Lung (tissue), 13 donors: Measurements from ENCODE around the gene APOLD1. TPM values are rescaled to one million over a fixed set of nuclear protein-coding genes. Genes with fewer than 3 reads are reported as not detected.

Experiments
- ATAC-seq: fragments of 200-7000 bp; cut with Tn5 transposase; one replicate; pipeline ENCODE4 v1.9.1; 2020; ENCODE audit warnings: moderate number of reproducible peaks; ENCODE audit not compliant: insufficient read depth, low FRiP score
- DNase-seq, 3 donors: peaks; one replicate each; pipeline ENCODE4 v3.0.0-alpha.2; 2013 to 2017
- H3K27ac ChIP-seq, 2 donors: one replicate each; pipeline ENCODE4 v1.5.1; 2013; ENCODE audit warnings: mild to moderate bottlenecking in 2 of 2, moderate library complexity in 2 of 2, control low read depth in 1 of 2, inconsistent platforms in 1 of 2, low read depth in 1 of 2, low read length in 1 of 2
- H3K27me3 ChIP-seq, 3 donors: one replicate each; pipeline ENCODE4 v1.5.1; 2013; ENCODE audit warnings: low read length in 2 of 3; ENCODE audit not compliant: control insufficient read depth in 3 of 3, insufficient read depth in 3 of 3
- H3K36me3 ChIP-seq, 4 donors: one replicate each; pipeline ENCODE4 v1.5.1; 2013; ENCODE audit warnings: low read length in 4 of 4, mild to moderate bottlenecking in 1 of 4, moderate library complexity in 1 of 4; ENCODE audit not compliant: control insufficient read depth in 4 of 4, insufficient read depth in 4 of 4
- H3K4me1 ChIP-seq, 5 donors: one replicate each; pipeline ENCODE4 v1.5.1; 2013; ENCODE audit warnings: low read length in 5 of 5, mild to moderate bottlenecking in 2 of 5, moderate library complexity in 1 of 5; ENCODE audit not compliant: control insufficient read depth in 5 of 5, insufficient read depth in 5 of 5
- H3K4me3 ChIP-seq: one replicate; pipeline ENCODE4 v1.5.1; 2013; ENCODE audit warnings: mild to moderate bottlenecking, control low read depth, moderate library complexity
- H3K9ac ChIP-seq, 2 donors: one replicate each; pipeline ENCODE4 v1.5.1; 2013; ENCODE audit warnings: low read length in 2 of 2, control low read depth in 1 of 2; ENCODE audit not compliant: insufficient read depth in 1 of 2
- H3K9me3 ChIP-seq, 4 donors: one replicate each; pipeline ENCODE4 v1.5.1; 2013; ENCODE audit warnings: low read length in 3 of 4, mild to moderate bottlenecking in 1 of 4, moderate library complexity in 1 of 4; ENCODE audit not compliant: control insufficient read depth in 4 of 4, insufficient read depth in 3 of 4
- CTCF ChIP-seq: IDR thresholded peaks from 2 replicates; pipeline ENCODE4 v1.5.1; 2012; ENCODE audit warnings: mild to moderate bottlenecking; ENCODE audit errors: control extremely low read depth, extremely low read depth
- WGBS, 2 donors: extraction: QIAGEN DNeasy Blood & Tissue Kit; methylation state at CpG; one replicate each; pipeline ENCODE4 v1.1.7; 2013; 5-methylcytosine and 5-hydroxymethylcytosine counted together
- polyA plus RNA-seq, 2 donors: library from polyadenylated mRNA; stranded (reverse); fragments of 200-250 nt; gene quantifications; one replicate each; pipeline ENCODE4 v1.2.1, GENCODE V29; 2013
- small RNA-seq: library from RNA; depleted of rRNA; stranded (forward); fragments of <200 nt; gene quantifications from one replicate; pipeline ENCODE3, GENCODE V24; 2014; ENCODE audit warnings: low replicate concordance
- total RNA-seq, 2 donors: library from RNA; depleted of rRNA in 1 of 2; stranded (reverse); fragments of >200 nt in 1 of 2; gene quantifications; one replicate each; pipeline ENCODE4 v1.2.1, GENCODE V29; 2014 to 2021
- donor health status: control.
- donor health status: control.
- donor health status: Bipolar disorder and iron deficiency.
- donor health status: healthy.
- donor health status: DM: yes; HTN: yes; CAD: no.

The APOLD1 gene
- total and polyA plus RNA-seq, 4 donors, result 3.1 to 22.9 (median 20.8) TPM

GRCh38 chr12:12840580-12840899 is 55.1 kb downstream of the APOLD1 start:
- Histone ChIP-seq H3K4me1 (peaks cover 0 to 1% (median 0%) of the 10 kb centered on the region in 5 donors), H3K27me3 (no peaks in the 10 kb centered on the region), H3K27ac (no peak overlapping the region), H3K9ac (no peak overlapping the region), H3K36me3 (no peaks in the 10 kb centered on the region), H3K9me3 (peaks cover 0 to 2% (median 0%) of the 10 kb centered on the region in 4 donors), H3K4me3 (no peak overlapping the region)
- no peak for TF ChIP-seq CTCF
- WGBS, 2 donors, result 96 to 100% methylated on average over 5 of the region's 5 CpGs
- ATAC-seq (no peak), DNase-seq (no peak)

Small RNAs within 50 kb of the gene (small RNA-seq; reads per million reads assigned to genes)
- gene AC007215.1 (not detected), gene MIR613 (not detected)

Other genes with a start within 250 kb of the APOLD1 start
- 10 to 100 TPM; 27.6 to 40.0 TPM for gene DUSP16, start 222.8 kb upstream of the APOLD1 start, total RNA-seq
- gene DUSP16, start 222.8 kb upstream of the APOLD1 start, polyA plus RNA-seq, result 10 to 100 TPM; 11.1 to 24.1 TPM
- gene CREBL2, start 173.8 kb upstream of the APOLD1 start, total RNA-seq, result 10 to 100 TPM; 32.2 to 50.5 TPM
- gene CREBL2, start 173.8 kb upstream of the APOLD1 start, polyA plus RNA-seq, result 10 to 100 TPM; 18.3 to 23.1 TPM
- under 1 TPM in 1 of 2 donors, not detected in 1; 0.15 TPM for gene GPR19, start 89.5 kb upstream of the APOLD1 start, total RNA-seq
- gene GPR19, start 89.5 kb upstream of the APOLD1 start, polyA plus RNA-seq, result under 1 TPM; 0.17 to 0.20 TPM
- gene CDKN1B, start 68.3 kb upstream of the APOLD1 start, total RNA-seq, result 10 to 100 TPM; 41.2 to 89.4 TPM
- 10 to 100 TPM; 27.3 to 38.5 TPM for gene CDKN1B, start 68.3 kb upstream of the APOLD1 start, polyA plus RNA-seq
- 10 to 100 TPM; 44.5 to 79.2 TPM for gene DDX47, start 27.7 kb downstream of the APOLD1 start, total RNA-seq
- 10 to 100 TPM; 28.2 to 36.3 TPM for gene DDX47, start 27.7 kb downstream of the APOLD1 start, polyA plus RNA-seq
- gene GPRC5A, start 105.9 kb downstream of the APOLD1 start, total RNA-seq, result 100 to 1,000 TPM; 212 to 418 TPM
- gene GPRC5A, start 105.9 kb downstream of the APOLD1 start, polyA plus RNA-seq, result 100 to 1,000 TPM; 117 to 131 TPM
- gene GPRC5D, start 166.5 kb downstream of the APOLD1 start, total RNA-seq, result not detected
- gene GPRC5D, start 166.5 kb downstream of the APOLD1 start, polyA plus RNA-seq, result under 1 TPM; 0.14 to 0.30 TPM
- gene HEBP1, start 214.6 kb downstream of the APOLD1 start, total RNA-seq, result 10 to 100 TPM; 40.5 to 62.7 TPM
- gene HEBP1, start 214.6 kb downstream of the APOLD1 start, polyA plus RNA-seq, result 10 to 100 TPM; 48.2 to 59.1 TPM